Parathyroid adenoma (tissue), 2 donors: Measurements from ENCODE around the gene TOM1L2.

ENCODE experiments used
- H2AFZ ChIP-seq: fragments of 300-600 bp; sonication (generic); one replicate; pipeline ENCODE4 v1.7.0; 2017; ENCODE audit warnings: antibody characterized with exemption, mild to moderate bottlenecking
- H3K27ac ChIP-seq: fragments of 300-600 bp; sonication (generic); one replicate; pipeline ENCODE4 v1.7.0; 2017
- H3K27me3 ChIP-seq: fragments of 300-600 bp; sonication (generic); one replicate; pipeline ENCODE4 v1.7.0; 2017; ENCODE audit warnings: low read length; ENCODE audit not compliant: control insufficient read depth, insufficient read depth
- H3K36me3 ChIP-seq: fragments of 300-600 bp; sonication (generic); one replicate; pipeline ENCODE4 v1.7.0; 2017; ENCODE audit warnings: low read length; ENCODE audit not compliant: control insufficient read depth, insufficient read depth
- H3K4me1 ChIP-seq: fragments of 300-600 bp; sonication (generic); one replicate; pipeline ENCODE4 v1.7.0; 2017; ENCODE audit warnings: control low read depth
- H3K4me2 ChIP-seq: fragments of 300-600 bp; sonication (generic); one replicate; pipeline ENCODE4 v1.7.0; 2017; ENCODE audit warnings: low read length
- H3K4me3 ChIP-seq: fragments of 300-600 bp; sonication (generic); one replicate; pipeline ENCODE4 v1.7.0; 2017; ENCODE audit warnings: low read depth, low read length
- H3K79me2 ChIP-seq: fragments of 300-600 bp; sonication (generic); one replicate; pipeline ENCODE4 v1.7.0; 2017; ENCODE audit warnings: control low read depth
- H3K9ac ChIP-seq: fragments of 300-600 bp; sonication (generic); one replicate; pipeline ENCODE4 v1.7.0; 2017; ENCODE audit warnings: mild to moderate bottlenecking
- H3K9me3 ChIP-seq: fragments of 300-600 bp; sonication (generic); one replicate; pipeline ENCODE4 v1.7.0; 2017; ENCODE audit warnings: low read length; ENCODE audit not compliant: control insufficient read depth
- CTCF ChIP-seq: fragments of 300-600 bp; sonication (generic); IDR thresholded peaks from one replicate; pipeline ENCODE4 v1.7.0; 2017; ENCODE audit warnings: antibody characterized with exemption, mild to moderate bottlenecking
- donor health status: primary hyperparathyroidism.

Gene TOM1L2

GRCh38 chr17:17976931-17977570, 4.9 kb upstream of the TOM1L2 start:
- Histone ChIP-seq H2AFZ (no peak overlapping the region), H3K9me3 (no peaks in the 10 kb centered on the region), H3K27ac (no peak overlapping the region), H3K36me3 (no peaks in the 10 kb centered on the region), H3K27me3 (no peaks in the 10 kb centered on the region), H3K4me2 (no peak overlapping the region), H3K4me3 (no peak overlapping the region), H3K9ac (no peak overlapping the region), H3K79me2 (no peaks in the 10 kb centered on the region), H3K4me1 (peaks cover 21% of the 10 kb centered on the region)
- no peak for TF ChIP-seq CTCF

DNA sequence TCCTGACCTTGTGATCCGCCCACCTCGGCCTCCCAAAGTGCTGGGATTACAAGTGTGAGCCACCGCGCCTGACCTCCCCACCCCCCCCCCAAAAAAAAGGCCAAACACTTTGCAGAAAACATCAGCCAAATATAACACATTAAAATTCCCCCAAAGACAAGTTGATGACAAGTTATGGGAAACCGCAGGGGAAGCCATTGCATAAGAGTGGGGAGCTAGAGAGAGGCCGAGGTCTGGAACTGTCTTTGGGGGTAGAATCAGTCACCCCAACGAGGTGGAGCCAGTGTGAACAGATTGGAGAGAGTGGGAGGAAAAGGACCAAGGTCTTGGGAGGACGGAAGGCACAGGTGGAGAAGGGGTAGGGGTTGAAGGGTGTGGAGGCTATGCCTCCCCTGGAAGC, 3.2 kb upstream of the TOM1L2 start:
- Histone ChIP-seq H3K27me3 (no peaks in the 10 kb centered on the region), H3K9ac (no peak overlapping the region), H3K9me3 (no peaks in the 10 kb centered on the region), H3K27ac (no peak overlapping the region), H3K4me1 (peaks cover 26% of the 10 kb centered on the region), H3K79me2 (peaks cover 13% of the 10 kb centered on the region), H2AFZ (no peak overlapping the region), H3K36me3 (no peaks in the 10 kb centered on the region), H3K4me3 (no peak overlapping the region), H3K4me2 (no peak overlapping the region)
- TF ChIP-seq CTCF = no peak

GRCh38 chr17:17972952-17973254, 703 bp upstream of the TOM1L2 start:
- Histone ChIP-seq H3K4me2 (peak overlapping the region; percentile 97), H3K4me1 (peaks cover 10% of the 10 kb centered on the region), H3K27me3 (no peaks in the 10 kb centered on the region), H3K36me3 (no peaks in the 10 kb centered on the region), H2AFZ (peak overlapping the region; percentile 81), H3K79me2 (peaks cover 38% of the 10 kb centered on the region), H3K9ac (no peak overlapping the region), H3K4me3 (peak overlapping the region; percentile 96), H3K9me3 (no peaks in the 10 kb centered on the region), H3K27ac (peak overlapping the region; percentile 46)
- no peak for TF ChIP-seq CTCF

GRCh38 chr17:17971431-17972125, 622 bp downstream of the TOM1L2 start:
- H3K4me2 ChIP-seq = peak overlapping the region; percentile 91
- peak overlapping the region; percentile 87 for H3K27ac ChIP-seq
- no peaks in the 10 kb centered on the region for H3K27me3 ChIP-seq
- H3K4me3 ChIP-seq = peak overlapping the region; percentile 96
- H3K36me3 ChIP-seq = no peaks in the 10 kb centered on the region
- H3K9me3 ChIP-seq = no peaks in the 10 kb centered on the region
- peak overlapping the region; percentile 55 for H3K9ac ChIP-seq
- peak overlapping the region; percentile 80 for H2AFZ ChIP-seq
- H3K79me2 ChIP-seq = peaks cover 44% of the 10 kb centered on the region
- H3K4me1 ChIP-seq = peaks cover 10% of the 10 kb centered on the region
- peak; percentile 4 for TF ChIP-seq CTCF
